Ammon's horn (tissue), 1 donor: Measurements from ENCODE around the gene EFNB1.
"Not testable (repeated sequence)": the region's sequence is repeated elsewhere in the genome, so short reads cannot be mapped to it uniquely, and the experiment has no call there.

Experiments
- DNase-seq: peaks from one replicate; pipeline ENCODE4 v3.0.0-alpha.2; 2016; ENCODE audit warnings: low spot score

Gene EFNB1

DNA sequence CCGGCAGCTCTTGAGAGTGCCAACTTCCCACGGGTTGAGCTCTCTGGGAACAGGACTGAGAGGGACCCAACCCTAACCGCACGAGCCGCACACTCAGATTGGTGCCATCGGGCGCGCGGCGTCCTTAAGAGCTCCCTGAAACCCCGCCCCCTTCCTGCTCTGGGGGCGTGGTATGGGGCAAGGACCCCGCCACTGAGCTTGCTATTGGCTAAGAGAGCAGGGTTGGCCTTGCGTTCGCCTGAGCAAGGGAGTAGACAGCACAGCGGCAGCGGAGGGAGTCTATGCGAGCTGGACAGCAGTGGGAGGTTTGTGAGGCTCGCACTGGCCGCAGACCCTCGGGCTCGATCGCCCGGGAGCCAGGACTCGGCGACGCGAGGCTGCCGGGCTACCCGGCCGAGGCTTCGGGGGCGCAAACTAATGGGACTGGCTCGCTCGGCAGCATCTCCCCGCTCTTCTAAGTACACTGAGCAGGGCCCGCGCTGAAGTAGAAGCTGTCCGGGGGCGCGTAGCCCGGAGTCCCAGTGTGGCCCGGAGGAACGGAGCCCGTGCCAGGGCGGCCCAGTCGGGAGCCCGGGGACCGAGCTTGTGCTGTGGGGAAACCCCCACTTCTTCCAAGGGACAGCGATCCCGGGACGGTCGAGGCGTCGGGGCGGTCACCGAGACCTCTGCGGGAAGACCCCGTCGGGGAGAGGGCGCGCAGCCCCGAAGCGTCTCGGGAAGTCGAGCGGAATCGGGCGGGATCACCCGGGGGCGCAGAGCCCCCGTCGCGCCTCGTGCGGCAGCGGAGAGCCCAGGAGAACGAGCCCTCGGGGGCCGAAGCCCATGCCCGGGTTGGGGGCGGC, at the start of gene EFNB1:
Gene EFNB1 (plus strand): TSS at position 282 of the 842 bp plus-strand sequence. CDS start 756 bp downstream, outside the sequence.
- peak; percentile 97 for DNase-seq

GRCh38 chrX:68781295-68781694, 47.5 kb upstream of the EFNB1 start:
- not testable (repeated sequence) for DNase-seq

DNA sequence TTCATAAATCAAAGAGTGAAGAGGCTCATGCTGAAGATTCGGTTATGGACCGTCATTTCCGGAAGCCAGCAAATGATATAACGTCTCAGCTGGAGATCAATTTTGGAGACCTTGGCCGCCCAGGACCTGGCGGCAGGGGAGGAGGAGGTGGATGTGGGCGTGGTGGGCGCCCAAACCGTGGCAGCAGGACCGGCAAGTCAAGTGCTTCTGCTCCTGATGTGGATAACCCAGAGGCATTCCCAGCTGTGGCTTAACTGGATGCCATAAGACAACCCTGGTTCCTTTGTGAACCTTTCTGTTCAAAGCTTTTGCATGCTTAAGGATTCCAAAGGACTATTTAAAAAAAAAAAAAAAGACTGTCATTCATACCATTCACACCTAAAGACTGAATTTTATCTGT, 44.0 kb upstream of the EFNB1 start:
- DNase-seq = no peak

GRCh38 chrX:68786581-68786980, 42.2 kb upstream of the EFNB1 start:
- DNase-seq = not testable (repeated sequence)

DNA sequence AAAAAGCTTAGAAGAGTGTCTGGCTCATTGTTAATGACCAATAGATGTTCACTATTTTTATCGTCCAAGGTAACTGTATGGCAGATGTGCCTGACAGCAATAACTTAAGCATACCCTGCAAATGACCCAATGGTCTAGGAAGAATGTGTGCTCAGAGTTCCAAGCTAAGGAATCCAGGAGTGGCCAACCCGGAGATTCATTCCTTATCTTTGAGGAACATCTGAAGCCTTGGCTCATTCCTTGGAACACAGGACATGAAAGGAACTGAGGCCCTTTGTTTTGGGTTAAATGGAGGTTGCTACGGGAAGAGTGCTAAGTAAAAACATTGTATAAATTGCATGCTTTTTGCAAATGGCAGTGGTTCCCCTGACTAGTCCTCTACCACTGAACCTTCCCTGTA, 38.9 kb upstream of the EFNB1 start:
- DNase-seq = no peak

GRCh38 chrX:68792083-68792482, 36.7 kb upstream of the EFNB1 start:
- DNase-seq = no peak

DNA sequence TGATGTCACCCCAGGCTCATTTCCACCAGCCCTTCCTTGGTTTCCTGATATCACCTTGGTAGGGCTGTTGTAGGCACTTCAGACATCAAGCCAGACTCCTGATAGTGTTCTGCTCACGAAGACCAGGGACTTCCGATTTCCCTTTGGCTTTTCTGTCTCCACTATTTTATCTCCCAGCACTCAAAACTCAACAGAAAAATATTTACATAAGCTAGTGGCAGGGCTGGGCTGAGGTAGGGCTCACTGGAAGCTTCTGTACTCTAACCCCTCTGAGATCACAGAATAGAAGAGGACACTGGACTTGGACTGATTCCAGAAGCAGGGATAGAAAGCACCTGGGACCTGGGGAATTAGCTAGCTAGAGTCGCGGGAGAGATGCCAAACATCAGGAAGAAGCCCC, 34.4 kb upstream of the EFNB1 start:
- DNase-seq = no peak

DNA sequence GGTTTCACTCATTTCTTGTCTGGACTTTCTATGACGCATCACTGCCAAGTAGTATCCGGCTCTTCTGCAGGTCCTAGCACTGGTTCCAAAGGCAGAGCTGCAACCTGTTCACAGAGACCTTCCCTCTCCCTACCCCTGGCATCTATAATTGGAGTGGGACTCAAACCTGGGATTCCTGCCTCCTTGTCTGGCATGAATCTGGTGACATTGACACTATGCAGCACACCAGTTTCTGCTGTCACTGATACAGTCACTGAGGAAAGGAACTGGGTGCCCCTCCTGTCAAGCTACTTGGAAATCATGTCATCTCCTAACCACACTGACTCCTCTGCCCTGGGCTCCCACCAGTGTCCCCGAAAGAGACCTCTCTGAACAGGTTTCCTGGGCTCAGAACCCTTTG, 33.1 kb upstream of the EFNB1 start:
- DNase-seq = no peak

DNA sequence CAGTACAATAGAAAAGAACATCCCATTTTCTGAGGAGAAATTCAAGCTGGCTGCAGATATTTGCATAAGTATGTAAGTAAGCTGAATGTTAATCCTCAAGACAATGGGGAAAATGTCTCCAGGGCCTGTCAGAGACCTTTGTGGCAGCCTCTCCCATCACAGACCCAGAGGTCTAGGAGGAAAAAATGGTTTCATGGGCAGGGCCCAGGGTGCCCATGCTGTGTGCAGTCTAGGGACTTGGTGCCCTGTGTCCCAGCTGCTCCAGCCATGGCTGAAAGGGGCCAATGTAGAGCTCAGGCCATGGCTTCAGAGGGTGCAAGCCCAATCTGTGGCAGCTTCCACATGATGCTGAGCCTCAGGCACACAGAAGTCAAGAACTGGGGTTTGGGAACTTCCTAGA, 30.4 kb upstream of the EFNB1 start:
- DNase-seq = not testable (repeated sequence)

DNA sequence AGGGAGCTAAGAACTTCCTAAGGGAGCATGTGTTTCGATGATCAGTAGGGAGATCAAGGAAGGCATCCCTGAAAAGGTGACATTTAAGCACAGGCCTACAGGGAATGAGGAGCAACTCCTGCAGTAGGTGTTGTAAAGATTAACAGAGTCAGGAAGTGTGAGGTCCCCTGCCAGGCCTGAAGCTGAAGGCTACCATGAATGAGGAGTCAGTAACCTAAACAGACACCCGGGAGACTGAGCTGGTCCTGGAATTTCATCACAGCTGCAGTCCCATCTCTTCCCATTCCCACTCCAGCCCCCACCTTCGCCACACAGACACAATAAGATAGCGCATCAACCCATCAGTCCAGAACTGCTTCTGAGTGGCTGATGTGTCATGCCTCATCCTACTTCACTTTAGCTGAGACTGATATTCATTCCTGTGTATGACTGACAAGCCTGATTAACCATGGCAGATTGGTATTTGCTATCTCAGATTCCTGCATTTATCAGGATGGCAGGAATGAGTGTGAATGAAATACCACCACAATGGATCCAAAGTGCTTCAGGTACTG, 27.0 kb upstream of the EFNB1 start:
- DNase-seq = no peak

DNA sequence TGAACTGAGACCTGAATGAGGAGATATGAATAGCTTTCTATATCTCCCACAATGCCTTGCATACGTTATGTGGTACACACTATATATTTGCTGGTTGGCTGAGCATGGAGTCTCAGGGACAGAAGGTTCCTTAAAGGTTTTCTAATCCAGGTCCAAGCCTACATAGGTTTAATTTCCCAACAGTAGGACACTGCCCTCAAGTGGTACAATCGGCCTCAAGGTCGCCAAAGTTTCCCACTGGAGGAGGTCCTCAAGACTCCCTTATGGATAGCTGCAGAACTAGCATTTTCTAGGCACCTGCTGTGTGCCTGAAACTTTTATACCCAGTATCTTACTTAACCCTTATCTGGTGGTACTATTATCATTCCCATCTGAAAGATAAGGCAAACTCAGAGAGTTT, 21.0 kb upstream of the EFNB1 start:
- no peak for DNase-seq

DNA sequence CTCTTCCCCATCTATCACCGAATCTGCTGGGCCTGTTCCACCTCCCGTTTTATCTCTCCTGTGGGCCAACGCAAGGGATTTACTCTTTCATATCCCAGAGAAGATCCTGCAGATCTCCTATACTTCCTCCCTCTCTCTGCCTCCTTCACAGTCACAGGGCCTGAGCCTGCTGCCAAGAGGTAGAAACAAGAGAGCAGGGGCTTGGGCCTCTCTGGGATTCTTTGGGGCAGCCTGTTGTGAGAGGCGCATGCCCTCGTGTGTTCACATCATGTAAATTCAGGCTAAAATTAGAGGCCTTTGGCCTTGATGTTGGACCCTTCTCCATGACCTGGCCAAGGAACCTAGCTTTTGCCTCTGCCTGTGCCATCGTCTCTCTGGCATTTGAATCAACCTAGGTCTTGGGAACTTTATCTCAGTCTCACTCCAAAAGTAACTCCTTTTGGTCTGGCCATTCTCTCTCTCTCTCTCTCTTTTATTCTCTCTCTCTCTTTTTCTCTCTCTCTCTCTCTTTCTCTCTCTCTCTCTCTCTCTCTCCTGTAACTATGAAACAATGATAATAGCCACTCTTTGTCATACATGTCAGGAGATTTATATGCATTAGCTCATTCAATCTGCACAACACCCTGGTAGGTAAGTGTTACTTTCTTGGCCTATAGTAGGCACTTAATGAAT, 20.0 kb upstream of the EFNB1 start:
- no peak for DNase-seq

- no peak for DNase-seq
Measured at GRCh38 chrX:68820476-68821110, 8.2 kb upstream of the EFNB1 start.

- DNase-seq = no peak
Measured at GRCh38 chrX:68821616-68822015, 7.2 kb upstream of the EFNB1 start.

DNA sequence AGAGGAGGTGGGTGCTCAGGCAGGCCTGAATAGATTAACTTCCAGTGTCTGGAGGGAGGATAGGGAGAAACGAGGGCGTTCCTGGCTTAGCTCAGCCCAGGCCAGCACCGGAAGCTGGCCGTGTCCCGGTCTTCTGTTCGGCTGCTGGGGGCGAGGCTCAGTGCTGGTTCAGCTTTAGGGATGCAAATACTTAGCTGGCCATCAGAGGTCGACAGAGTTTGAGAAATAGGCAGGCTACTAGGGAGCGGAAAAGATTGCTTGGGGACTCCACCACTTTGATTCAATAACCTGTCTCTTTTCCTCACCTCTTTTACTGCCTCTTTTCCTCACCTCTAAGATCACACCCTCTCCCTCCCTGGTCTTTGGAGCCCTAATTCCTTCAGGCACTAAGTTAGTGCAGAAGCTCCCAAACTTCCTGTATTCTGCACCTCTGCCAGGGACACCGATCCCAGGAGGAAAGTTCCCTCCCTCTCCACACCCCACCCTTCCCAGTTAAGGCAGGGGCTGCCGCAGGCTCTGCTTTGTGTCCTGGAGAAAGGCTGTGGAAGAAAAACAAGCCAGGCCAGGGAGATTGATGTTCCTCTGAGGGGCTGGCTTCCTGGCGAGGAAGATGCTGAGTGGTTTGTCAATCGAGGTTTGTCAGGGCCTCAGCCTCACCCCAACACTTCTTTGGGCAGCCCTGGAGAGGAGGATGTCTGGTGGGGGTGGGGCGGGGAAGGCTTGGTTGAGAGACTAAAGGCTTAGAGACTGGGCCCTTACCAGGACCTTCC, 6.0 kb upstream of the EFNB1 start:
- peak; percentile 53 for DNase-seq

GRCh38 chrX:68823413-68824151, 5.2 kb upstream of the EFNB1 start:
- no peak for DNase-seq

DNA sequence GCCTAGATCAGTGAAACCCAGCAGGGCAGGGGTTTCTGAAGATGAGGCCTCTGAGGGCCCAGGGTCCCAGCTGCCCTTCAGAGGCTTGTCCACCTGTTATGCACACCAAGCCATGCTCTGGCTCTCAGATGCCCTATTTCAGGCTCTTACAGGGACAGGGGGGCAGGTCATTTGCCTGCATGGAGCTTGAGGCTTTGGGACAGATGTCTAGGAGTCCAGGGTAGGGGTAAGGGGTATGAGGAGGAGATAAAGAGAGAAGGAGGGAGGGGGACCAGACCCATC, 4.7 kb upstream of the EFNB1 start:
- no peak for DNase-seq

- DNase-seq = no peak
Measured at GRCh38 chrX:68824565-68825125, 4.2 kb upstream of the EFNB1 start.

GRCh38 chrX:68826113-68826980, 2.5 kb upstream of the EFNB1 start:
- DNase-seq = no peak

DNA sequence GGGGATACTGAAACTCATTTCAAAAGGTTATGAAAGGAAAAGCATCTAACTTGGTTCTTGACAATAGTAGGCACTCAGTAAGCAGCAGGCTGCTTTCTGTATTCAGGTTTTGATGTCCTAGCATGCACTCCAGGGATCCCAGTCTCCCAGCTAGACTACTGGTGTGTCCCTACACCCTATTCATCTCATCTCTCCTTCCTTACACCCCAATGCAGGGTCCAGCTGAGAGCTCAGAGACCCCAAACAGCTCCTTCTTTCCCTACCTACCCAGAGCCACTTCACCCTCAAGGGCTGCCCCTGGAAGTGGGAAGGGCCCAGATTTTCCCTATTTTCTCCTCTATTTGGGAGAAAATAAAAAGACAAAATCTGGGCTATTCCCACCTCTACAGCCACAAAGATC, 1.6 kb upstream of the EFNB1 start:
- no peak for DNase-seq
